HEK293 (cell line): ENCODE data around the gene PCSK6.
A peak's percentile ranks its signal among the peaks of the same experiment; 100 is the strongest.

Source experiments
- IKZF3 ChIP-seq: fragments of 450-650 bp; IDR thresholded peaks from 2 replicates; pipeline ENCODE4 v1.5.0; 2018; ENCODE audit warnings: missing biosample characterization, mild to moderate bottlenecking, missing genetic modification characterization, moderate library complexity
- KLF1 ChIP-seq: fragments of 450-650 bp; formaldehyde crosslinking; IDR thresholded peaks from 2 replicates; pipeline ENCODE4 v1.5.1; 2016; ENCODE audit warnings: missing biosample characterization, missing genetic modification characterization
- KLF16 ChIP-seq: fragments of 450-650 bp; formaldehyde crosslinking; IDR thresholded peaks from 2 replicates; pipeline ENCODE4 v1.5.1; 2017; ENCODE audit warnings: missing biosample characterization, missing genetic modification characterization
- KLF17 ChIP-seq: fragments of 450-650 bp; formaldehyde crosslinking; IDR thresholded peaks from 2 replicates; pipeline ENCODE4 v1.5.1; 2016; ENCODE audit warnings: missing biosample characterization, missing genetic modification characterization
- PRDM6 ChIP-seq: fragments of 450-650 bp; formaldehyde crosslinking; IDR thresholded peaks from 2 replicates; pipeline ENCODE4 v1.5.1; 2017; ENCODE audit warnings: missing biosample characterization, missing genetic modification characterization
- ZBTB44 ChIP-seq: fragments of 450-650 bp; IDR thresholded peaks from 2 replicates; pipeline ENCODE4 v1.5.1; 2018; ENCODE audit warnings: missing biosample characterization, mild to moderate bottlenecking, missing genetic modification characterization
- ZBTB49 ChIP-seq: fragments of 450-650 bp; formaldehyde crosslinking; IDR thresholded peaks from 2 replicates; pipeline ENCODE4 v1.5.1; 2016; ENCODE audit warnings: missing biosample characterization, missing genetic modification characterization, low read depth
- ZNF112 ChIP-seq: fragments of 450-650 bp; formaldehyde crosslinking; IDR thresholded peaks from 2 replicates; pipeline ENCODE4 v1.5.0; 2017; ENCODE audit warnings: missing biosample characterization, missing genetic modification characterization
- ZNF121 ChIP-seq: fragments of 450-650 bp; formaldehyde crosslinking; IDR thresholded peaks from 2 replicates; pipeline ENCODE4 v1.5.1; 2016; ENCODE audit warnings: missing biosample characterization, missing genetic modification characterization
- ZNF148 ChIP-seq: fragments of 450-650 bp; formaldehyde crosslinking; IDR thresholded peaks from 2 replicates; pipeline ENCODE4 v1.5.0; 2017; ENCODE audit warnings: missing biosample characterization, missing genetic modification characterization, borderline replicate concordance
- ZNF174 ChIP-seq: fragments of 450-650 bp; formaldehyde crosslinking; IDR thresholded peaks from 2 replicates; pipeline ENCODE4 v1.5.0; 2017; ENCODE audit warnings: missing biosample characterization, mild to moderate bottlenecking, missing genetic modification characterization
- ZNF175 ChIP-seq: fragments of 450-650 bp; formaldehyde crosslinking; IDR thresholded peaks from 2 replicates; pipeline ENCODE4 v1.5.1; 2016; ENCODE audit warnings: missing biosample characterization, missing genetic modification characterization
- ZNF19 ChIP-seq: fragments of 450-650 bp; formaldehyde crosslinking; IDR thresholded peaks from 2 replicates; pipeline ENCODE4; 2016; ENCODE audit warnings: missing biosample characterization, missing genetic modification characterization, low read depth
- ZNF354C ChIP-seq: fragments of 450-650 bp; formaldehyde crosslinking; IDR thresholded peaks from 2 replicates; pipeline ENCODE4 v1.5.1; 2016; ENCODE audit warnings: missing biosample characterization, missing genetic modification characterization, low read depth, borderline replicate concordance
- ZNF366 ChIP-seq: fragments of 450-650 bp; formaldehyde crosslinking; conservative IDR thresholded peaks from 2 replicates; pipeline ENCODE4 v1.5.1; 2016; ENCODE audit warnings: missing biosample characterization, missing genetic modification characterization
- ZNF398 ChIP-seq: fragments of 450-650 bp; formaldehyde crosslinking; IDR thresholded peaks from 2 replicates; pipeline ENCODE4 v1.5.1; 2017; ENCODE audit warnings: missing biosample characterization, missing genetic modification characterization
- ZNF513 ChIP-seq: fragments of 450-650 bp; IDR thresholded peaks from 2 replicates; pipeline ENCODE4 v1.5.1; 2018; ENCODE audit warnings: missing biosample characterization, missing genetic modification characterization
- ZNF558 ChIP-seq: fragments of 450-650 bp; formaldehyde crosslinking; IDR thresholded peaks from 2 replicates; pipeline ENCODE4 v1.5.1; 2016; ENCODE audit warnings: missing biosample characterization, missing genetic modification characterization
- ZNF600 ChIP-seq: fragments of 450-650 bp; formaldehyde crosslinking; IDR thresholded peaks from 2 replicates; pipeline ENCODE4 v1.5.1; 2016; ENCODE audit warnings: missing biosample characterization, missing genetic modification characterization
- ZNF624 ChIP-seq: fragments of 450-650 bp; formaldehyde crosslinking; IDR thresholded peaks from 2 replicates; pipeline ENCODE4 v1.5.1; 2017; ENCODE audit warnings: missing biosample characterization, missing genetic modification characterization
- ZNF707 ChIP-seq: fragments of 450-650 bp; formaldehyde crosslinking; IDR thresholded peaks from 2 replicates; pipeline ENCODE4 v1.5.1; 2016; ENCODE audit warnings: missing biosample characterization, missing genetic modification characterization
- ZNF791 ChIP-seq: fragments of 450-650 bp; formaldehyde crosslinking; IDR thresholded peaks from 2 replicates; pipeline ENCODE4 v1.5.1; 2016; ENCODE audit warnings: missing biosample characterization, missing genetic modification characterization
- ZSCAN16 ChIP-seq: fragments of 450-650 bp; formaldehyde crosslinking; IDR thresholded peaks from 2 replicates; pipeline ENCODE4 v1.5.1; 2016; ENCODE audit warnings: missing biosample characterization, missing genetic modification characterization
- ZSCAN23 ChIP-seq: fragments of 450-650 bp; formaldehyde crosslinking; IDR thresholded peaks from 2 replicates; pipeline ENCODE4 v1.5.1; 2016; ENCODE audit warnings: missing biosample characterization, missing genetic modification characterization
- ZSCAN30 ChIP-seq: fragments of 450-650 bp; IDR thresholded peaks from 2 replicates; pipeline ENCODE4 v1.5.1; 2018; ENCODE audit warnings: missing biosample characterization, mild to moderate bottlenecking, missing genetic modification characterization, moderate library complexity
- ZSCAN4 ChIP-seq: fragments of 450-650 bp; formaldehyde crosslinking; IDR thresholded peaks from 2 replicates; pipeline ENCODE4 v1.5.1; 2017; ENCODE audit warnings: missing biosample characterization, missing genetic modification characterization

The PCSK6 gene

GRCh38 chr15:101295607-101296161 lies 193.8 kb downstream of the PCSK6 start (continued):
- TF ChIP-seq PRDM6 (tag by site-specific recombination) (peak; percentile 81), ZNF624 (tag by site-specific recombination) (no peak), KLF16 (tag by site-specific recombination) (no peak), ZBTB44 (no peak), ZNF121 (tag by site-specific recombination) (no peak; the same call in none of the 2 replicates), ZNF600 (tag by site-specific recombination) (peak; percentile 91), KLF1 (tag by site-specific recombination) (no peak), ZNF558 (0 out of 2 replicates have a peak, but pooled peaks have one; percentile 19), ZNF513 (0 out of 2 replicates have a peak, but pooled peaks have one; percentile 15), ZNF174 (tag by site-specific recombination) (no peak), ZNF398 (tag by site-specific recombination) (no peak), ZNF19 (tag by site-specific recombination) (no peak), ZNF112 (no peak), IKZF3 (tag by site-specific recombination) (peak; percentile 39), ZNF148 (tag by site-specific recombination) (no peak), KLF17 (tag by site-specific recombination) (no peak), ZSCAN23 (tag by site-specific recombination) (no peak), ZNF791 (tag by site-specific recombination) (no peak), ZNF707 (no peak), ZNF175 (no peak), ZSCAN4 (tag by site-specific recombination) (no peak), ZSCAN16 (tag by site-specific recombination) (no peak), ZNF354C (tag by site-specific recombination) (no peak), ZBTB49 (tag by site-specific recombination) (no peak), ZSCAN30 (peak; percentile 9; the same call in 1 of the 2 replicates), ZNF366 (peak; percentile 72)
